HG03095 (cell line): Measurements from ENCODE around the gene DAO.

ENCODE experiments used
- ATAC-seq: cut with Tn5 transposase; IDR thresholded peaks from one replicate; pipeline ENCODE4 v1.9.1; 2021; ENCODE audit warnings: moderate library complexity; ENCODE audit not compliant: unreplicated experiment

DAO gene

DNA sequence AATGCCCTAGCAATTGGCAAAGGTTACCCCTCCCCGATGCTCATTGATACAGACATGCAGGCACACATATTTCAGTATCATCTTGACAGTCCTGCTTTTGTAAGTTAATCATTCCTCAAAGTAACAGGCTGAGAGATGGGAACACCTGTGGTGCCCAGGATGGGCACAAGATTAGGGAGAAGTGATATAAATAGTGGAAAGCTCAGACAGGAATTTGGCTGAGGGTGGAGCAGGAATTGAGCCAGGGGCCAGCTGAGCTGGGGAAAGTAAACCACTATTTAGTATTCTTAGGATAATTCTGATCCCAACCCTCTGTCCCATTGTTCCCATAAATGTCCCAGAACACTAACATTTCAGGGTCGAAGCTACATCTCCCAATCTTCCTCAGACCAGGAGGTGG lies 38.3 kb downstream of the DAO start:
- no peak for ATAC-seq

DNA sequence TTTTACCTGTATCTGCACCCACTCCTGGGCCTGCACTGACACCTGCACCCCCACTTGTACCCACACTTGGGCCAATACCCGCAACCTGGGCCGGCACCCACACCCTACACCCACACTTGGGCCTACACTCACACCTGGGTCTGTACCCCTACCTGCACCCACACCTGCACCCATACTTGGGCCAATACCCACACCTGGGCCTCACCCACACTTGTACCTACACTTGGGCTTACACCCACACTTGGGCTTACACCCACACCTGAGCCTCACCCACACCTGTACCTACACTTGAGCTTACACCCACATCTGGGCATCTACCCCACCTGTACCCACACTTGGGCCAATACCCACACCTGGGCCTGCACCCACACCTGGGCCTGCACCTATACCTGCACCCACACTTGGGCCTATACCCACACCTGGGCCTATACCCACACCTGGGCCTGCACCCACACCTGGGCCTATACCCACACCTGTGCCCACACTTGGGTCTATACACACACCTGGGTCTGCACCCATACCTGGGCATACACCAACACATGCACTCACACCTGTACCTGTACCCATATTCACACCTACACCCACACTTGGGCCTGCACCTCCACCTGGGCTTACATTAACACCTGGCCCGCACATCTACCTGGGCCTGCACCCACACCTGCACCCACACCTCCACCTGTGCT lies 39.2 kb downstream of the DAO start:
- no peak for ATAC-seq

GRCh38 chr12:108921946-108922345 lies 42.1 kb downstream of the DAO start:
- no peak for ATAC-seq

GRCh38 chr12:108922918-108923317 lies 43.0 kb downstream of the DAO start:
- ATAC-seq = no peak

- ATAC-seq = no peak
Observed at GRCh38 chr12:108928695-108929094, 48.8 kb downstream of the DAO start.

GRCh38 chr12:108930155-108930554 lies 50.3 kb downstream of the DAO start:
- no peak for ATAC-seq

DNA sequence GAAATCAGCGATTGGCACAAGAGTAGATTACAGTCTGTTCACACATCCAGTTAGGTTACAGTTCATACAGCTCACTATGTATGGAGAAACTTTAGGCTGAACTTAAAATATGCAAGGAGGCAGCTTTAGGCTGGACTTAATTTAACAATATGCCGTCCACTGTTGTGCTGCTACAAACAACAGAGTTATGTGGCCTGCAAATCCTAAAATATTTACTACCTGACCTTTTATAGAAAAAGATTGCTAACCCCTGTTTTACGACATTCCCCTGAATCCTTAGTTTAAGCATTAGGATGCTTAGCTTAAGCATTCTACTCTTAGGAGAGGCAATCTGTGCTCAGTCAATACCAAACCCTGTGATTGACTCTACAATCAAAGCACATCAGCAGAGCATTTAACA lies 50.9 kb downstream of the DAO start:
- ATAC-seq = no peak

GRCh38 chr12:108933949-108934348 lies 54.1 kb downstream of the DAO start:
- ATAC-seq = no peak

DNA sequence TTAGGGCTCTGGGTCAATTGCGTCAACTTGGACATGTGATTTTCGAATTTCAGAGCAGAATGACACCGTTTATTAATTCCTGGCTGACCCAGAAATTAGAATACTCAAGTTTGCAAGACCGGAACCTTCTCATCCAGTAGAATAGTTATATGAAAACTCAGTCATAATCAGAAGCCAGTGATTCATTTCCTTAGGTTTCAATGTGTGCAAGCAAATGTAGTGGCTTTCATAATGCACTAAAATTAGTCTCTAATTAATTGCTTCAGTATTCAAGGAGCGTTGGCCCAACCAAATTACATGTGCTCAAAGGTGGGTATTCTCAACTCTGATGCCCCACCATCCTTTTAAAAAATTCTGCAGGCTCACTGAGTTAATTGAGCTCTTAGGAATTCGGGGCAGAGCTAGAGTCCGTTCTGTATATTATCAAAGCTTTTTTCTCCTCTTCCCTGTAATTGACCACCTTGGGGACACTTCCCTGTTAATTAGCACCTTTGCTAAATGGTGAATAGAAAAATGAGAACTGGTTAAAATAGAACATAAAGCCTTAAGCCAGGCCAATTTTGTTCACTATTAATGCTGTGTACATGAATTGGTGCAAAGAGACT lies 55.4 kb downstream of the DAO start:
- no peak for ATAC-seq

DNA sequence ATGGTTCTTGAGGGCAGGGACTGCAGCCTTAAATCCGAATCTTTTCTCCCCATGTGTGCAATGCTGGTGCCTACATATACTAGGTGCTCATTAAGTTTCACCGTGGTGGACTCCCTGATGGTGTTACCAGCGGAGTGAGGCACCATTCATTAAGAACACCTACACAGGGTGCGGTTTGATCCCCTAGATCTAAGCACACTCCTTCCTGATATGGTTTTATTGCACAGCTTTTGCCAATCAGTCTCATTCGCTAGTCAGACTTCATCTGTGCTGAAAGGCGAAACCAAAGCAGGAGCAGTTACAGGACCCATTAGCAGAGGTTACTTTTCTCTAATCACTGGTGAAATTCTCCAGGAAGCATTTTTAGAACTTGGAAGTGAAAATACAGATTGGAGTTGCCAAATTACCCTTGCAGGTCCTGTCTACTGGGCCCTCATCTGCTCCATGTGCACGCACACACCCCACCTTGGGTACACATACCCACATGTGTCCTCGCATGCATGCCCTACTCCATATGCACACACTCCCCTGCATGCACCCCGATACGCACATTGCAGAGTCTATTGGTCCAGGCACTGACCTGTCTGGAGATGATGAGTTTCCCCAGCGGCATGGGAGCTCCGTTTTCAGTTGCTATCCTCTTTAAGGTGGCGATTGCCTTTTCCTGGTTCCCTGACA lies 58.5 kb downstream of the DAO start:
- no peak for ATAC-seq

DNA sequence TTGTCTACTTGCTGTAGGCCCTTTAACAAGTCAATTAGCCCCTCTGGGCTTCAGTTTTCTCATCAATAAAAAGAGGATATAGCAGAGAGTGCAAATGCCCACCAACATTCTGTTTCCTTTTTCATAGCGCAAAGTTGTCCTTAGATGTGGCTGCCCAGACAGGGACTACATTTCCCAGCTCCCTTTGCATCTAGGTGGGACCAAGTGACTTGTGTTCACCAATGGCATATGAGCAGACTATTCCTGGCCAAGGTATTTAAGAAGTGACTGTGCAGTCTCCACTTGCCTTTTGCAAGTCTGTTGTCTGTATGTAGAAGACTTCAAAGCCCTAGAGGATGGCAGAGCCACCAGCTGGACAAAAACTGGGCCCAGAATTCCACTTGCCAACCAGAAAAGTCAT lies 59.7 kb downstream of the DAO start:
- peak; percentile 66 for ATAC-seq

DNA sequence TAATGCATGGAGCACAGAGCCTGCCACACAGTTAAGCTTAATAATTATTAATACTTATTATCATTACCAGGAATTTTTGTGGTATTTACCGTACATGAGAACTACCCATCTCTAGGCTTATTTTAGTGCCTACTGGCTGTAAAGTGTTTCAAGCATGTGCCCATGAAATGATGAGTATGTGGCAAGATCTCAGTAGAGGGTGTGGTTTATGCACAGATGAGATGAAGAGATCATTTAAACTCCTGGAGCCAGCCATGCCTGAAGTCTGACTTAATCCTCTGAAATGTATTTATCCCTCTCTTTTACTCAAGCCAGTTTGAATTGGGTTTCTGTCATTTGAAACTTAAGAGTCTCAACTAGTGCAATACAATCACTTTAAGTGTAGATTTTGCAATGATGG lies 60.2 kb downstream of the DAO start:
- no peak for ATAC-seq

DNA sequence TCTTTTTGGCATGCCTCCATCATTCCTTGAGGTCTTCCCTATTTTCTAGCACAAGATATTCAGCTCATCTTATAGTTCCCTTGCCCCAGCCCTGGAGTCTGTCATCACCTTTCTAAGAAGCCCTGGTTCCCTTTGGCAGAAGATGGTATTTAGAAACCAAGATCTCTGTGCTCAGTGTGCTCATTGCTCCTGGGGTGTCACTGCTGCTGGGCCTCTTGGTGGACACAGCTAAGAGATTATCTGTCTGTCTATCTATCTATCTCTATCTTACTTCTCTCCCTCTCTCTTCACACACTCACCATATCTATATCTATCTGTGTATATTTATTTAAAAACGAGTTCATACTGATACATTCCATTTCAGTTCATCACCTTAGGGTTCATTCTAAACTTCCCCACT lies 67.2 kb downstream of the DAO start:
- ATAC-seq = no peak

- ATAC-seq = no peak
Observed at GRCh38 chr12:108948367-108948766, 68.5 kb downstream of the DAO start.

DNA sequence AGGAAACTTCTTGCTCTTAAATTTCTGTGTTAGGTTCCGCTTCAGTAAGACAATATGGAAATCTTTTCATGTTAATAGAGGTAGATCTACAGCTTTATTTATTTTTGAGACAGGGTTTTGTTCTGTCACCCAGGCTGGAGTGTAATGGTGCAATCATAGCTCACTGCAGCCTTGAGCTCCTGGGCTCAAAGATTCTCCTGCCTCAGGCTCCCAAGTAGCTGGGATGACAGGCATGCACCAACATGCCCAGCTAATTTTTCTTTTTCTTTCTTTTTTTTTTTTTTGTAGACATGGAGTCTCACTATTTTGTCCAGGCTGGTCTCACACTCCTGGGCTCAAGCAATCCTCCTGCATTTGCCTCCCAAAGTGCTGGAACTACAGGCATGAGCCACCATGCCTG lies 70.1 kb downstream of the DAO start:
- ATAC-seq = no peak
